Measurements from ENCODE around the gene NELFB.

The NELFB gene

DNA sequence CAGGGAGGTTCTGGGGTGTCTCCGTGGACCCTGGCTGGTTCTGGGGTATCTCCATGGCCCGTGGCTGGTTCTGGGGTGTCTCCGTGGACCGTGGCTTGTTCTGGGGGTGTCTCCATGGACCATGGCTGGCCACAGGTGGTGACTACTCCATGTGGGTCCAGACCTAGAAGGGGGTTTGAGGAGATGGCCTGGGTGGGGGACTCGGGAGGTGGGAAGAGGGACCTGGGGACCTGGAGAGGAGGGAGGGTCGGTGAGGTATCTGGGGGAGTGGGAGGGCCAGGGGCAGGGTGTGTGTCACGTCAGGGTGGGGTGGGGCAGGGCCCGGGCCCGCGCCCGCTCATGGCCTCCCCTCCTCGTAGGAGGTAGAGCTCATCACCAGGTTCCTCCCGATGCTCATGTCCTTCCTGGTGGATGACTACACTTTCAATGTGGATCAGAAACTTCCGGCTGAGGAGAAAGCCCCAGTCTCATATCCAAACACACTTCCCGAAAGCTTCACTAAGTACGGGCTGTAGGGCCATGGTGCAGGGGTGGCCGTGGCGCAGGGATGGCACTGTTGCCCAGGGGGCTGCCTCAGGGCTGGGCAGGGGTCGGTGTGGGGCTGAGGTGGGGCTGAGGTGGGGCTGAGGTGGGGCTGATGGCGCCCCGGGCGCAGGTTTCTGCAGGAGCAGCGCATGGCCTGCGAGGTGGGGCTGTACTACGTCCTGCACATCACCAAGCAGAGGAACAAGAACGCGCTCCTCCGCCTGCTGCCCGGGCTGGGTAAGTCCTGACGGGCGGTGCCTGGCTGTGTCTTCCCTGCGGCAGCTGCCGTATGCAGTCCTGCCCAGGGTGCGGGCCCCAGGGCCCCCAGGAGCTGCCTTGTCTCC, 11.7 kb downstream of the NELFB start:
- TF ChIP-seq, protein P1, sequence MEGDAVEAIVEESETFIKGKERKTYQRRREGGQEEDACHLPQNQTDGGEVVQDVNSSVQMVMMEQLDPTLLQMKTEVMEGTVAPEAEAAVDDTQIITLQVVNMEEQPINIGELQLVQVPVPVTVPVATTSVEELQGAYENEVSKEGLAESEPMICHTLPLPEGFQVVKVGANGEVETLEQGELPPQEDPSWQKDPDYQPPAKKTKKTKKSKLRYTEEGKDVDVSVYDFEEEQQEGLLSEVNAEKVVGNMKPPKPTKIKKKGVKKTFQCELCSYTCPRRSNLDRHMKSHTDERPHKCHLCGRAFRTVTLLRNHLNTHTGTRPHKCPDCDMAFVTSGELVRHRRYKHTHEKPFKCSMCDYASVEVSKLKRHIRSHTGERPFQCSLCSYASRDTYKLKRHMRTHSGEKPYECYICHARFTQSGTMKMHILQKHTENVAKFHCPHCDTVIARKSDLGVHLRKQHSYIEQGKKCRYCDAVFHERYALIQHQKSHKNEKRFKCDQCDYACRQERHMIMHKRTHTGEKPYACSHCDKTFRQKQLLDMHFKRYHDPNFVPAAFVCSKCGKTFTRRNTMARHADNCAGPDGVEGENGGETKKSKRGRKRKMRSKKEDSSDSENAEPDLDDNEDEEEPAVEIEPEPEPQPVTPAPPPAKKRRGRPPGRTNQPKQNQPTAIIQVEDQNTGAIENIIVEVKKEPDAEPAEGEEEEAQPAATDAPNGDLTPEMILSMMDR (IDR thresholded peaks at IDR 0.05; ENCODE audit: low read depth, low read length), result no peak
- DNase-seq (ENCODE audit: extremely low read depth, low read depth), result no peak

DNA sequence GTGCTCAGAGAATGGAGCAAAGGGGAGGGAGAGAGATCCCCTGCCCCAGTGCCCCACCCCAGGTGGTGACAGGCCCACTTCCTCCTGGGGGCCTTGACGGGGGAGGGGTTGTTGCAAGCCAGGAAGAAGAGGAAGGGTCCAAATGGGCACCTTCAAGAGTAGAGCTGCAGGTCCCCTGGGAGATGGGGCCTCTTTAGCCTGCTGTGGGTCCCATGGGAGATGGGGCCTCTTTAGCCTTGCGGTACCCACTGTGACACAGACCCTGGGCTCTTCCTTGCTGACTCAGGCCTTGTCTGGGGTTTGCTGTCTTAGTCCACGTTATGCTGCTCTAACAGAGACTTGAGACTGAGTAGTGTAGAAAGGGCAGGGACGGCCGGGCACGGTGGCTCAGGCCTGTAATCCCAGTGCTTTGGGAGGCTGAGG, 12.8 kb downstream of the NELFB start:
- no peak for DNase-seq (ENCODE audit: extremely low read depth, low read depth)
- TF ChIP-seq, protein P1 (IDR thresholded peaks at IDR 0.05; ENCODE audit: low read depth, low read length), result no peak

DNA sequence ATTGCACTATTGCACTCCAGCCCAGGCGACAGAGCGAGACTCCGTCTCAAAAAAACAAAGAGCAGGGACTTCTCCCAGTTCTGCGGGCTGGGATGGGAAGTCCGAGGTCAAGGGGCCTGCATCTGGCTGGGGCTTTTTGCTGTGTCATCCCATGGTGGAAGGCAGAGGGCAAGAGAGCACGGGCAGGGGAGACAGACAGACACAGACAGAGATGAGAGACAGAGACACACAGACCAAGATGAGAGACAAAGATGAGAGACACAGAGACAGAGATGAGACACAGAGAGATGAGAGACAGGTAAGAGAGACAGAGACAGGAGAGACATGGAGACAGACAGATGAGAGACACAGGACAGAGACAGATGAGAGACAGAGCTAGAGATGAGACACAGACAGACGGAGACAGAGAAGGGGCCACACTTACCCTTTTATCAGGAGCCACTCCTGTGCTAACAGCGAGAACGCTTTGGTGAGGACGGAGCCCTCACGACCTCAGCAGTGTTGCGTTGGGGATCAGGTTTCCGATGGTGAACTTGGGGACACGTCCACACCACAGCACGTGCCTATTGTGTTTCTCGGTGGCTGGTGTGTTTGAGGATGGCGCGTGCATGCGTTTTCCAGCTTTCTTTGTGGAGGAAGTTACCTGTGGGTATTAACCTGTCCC, 13.5 kb downstream of the NELFB start:
- no peak for DNase-seq (ENCODE audit: extremely low read depth, low read depth)
- TF ChIP-seq, protein P1 (IDR thresholded peaks at IDR 0.05; ENCODE audit: low read depth, low read length), result no peak

DNA sequence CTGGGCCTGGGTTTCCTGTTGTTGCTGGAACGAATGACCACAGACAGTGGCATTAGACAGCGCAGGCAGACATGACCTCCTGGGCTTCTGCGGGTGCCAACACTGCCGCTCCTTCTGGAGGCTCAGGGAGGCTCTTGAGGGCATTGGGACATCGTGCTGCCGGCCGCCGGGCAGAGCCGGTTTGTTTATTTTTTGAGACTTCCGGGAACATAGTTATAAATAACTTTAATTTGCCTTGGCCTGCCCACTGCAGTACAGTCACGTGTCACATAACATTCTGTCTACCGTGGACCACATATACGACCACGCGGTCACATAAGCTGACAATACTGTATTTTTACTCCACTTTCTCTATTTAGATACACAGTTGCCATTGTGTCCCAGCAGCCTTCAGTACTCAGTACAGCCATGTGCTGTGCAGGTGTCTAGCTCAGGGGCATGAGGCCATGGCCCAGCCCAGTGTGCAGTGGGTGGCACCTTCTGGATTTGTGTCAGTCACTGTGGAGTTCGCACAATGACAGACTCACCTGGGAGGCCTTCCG, 14.2 kb downstream of the NELFB start:
- TF ChIP-seq, protein P1 (IDR thresholded peaks at IDR 0.05; ENCODE audit: low read depth, low read length), result no peak
- DNase-seq (ENCODE audit: extremely low read depth, low read depth), result no peak

DNA sequence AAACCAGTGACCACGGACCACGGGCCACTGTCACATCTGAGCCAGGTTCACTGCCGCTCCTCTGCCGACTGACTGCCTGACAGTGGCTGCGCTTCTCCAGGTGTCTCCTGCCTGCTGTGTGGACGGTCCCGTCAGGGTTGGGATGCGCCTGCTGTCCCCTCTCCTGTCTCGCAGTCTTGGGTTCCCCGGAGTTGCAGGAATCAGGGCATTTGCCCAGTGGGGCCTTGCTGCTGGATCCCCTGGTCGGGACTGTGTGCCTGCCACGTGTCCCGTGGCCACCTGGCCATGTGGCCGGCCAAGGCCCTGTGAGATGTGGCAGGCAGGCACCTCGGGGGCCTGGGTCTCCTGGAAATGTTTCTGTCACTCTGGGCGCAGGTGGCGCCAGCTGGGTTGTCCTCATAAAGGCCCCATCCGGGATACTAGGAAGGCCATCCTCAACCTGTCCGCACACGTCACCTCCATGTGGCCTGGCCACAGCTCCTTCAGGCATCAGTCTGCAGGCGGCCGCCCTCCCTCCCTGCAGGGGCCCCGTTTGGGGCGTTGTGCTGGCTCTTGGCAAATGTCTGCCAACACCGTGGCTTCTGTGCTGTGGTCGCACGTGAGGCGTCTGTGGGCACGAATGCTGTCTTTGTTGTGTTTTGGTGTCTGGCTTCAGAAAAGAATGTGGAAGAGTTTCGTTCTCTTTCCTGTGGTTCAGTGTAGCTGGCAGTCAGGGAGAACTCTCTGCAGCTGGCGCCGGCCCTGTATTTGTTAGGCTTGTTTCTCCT, 16.0 kb downstream of the NELFB start:
- TF ChIP-seq, protein P1 (IDR thresholded peaks at IDR 0.05; ENCODE audit: low read depth, low read length), result no peak
- no peak for DNase-seq (ENCODE audit: extremely low read depth, low read depth)

DNA sequence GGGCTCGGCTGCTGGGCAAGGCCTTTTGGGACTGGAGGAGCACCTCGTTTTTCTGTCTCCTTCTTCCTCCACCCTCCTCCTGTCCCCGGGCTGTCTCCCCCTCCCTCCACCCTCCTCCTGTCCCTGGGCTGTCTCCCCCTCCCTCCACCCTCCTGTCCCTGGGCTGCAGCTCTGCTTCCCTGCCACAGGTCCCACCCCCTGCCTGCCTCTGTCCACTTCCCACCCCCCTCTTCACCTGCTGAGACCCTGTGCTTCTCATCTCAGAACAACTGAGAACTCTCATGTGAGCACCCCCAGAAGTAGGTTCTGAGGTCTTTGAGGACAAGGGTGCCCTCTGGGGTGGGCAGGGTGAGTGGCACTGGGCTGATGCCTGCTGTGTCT, 16.6 kb downstream of the NELFB start:
- TF ChIP-seq, protein P1 (IDR thresholded peaks at IDR 0.05; ENCODE audit: low read depth, low read length), result no peak
- no peak for DNase-seq (ENCODE audit: extremely low read depth, low read depth)

Data from AG09319 (cell line).